GM12874 (cell line): ENCODE data around the gene DISC1.

ENCODE experiments used
- CTCF ChIP-seq: IDR thresholded peaks from 2 replicates; pipeline ENCODE4 v1.5.1; 2011; ENCODE audit warnings: low read depth, mild to moderate bottlenecking, control low read depth, low read length, moderate library complexity; ENCODE audit not compliant: insufficient read depth

The DISC1 gene

GRCh38 chr1:231626535-231626950 lies at the start of gene DISC1:
TSS of gene DISC1 (plus strand) at chr1:231626790. CDS start at chr1:231626868, 78 bp downstream.
- TF ChIP-seq CTCF = no peak

DNA sequence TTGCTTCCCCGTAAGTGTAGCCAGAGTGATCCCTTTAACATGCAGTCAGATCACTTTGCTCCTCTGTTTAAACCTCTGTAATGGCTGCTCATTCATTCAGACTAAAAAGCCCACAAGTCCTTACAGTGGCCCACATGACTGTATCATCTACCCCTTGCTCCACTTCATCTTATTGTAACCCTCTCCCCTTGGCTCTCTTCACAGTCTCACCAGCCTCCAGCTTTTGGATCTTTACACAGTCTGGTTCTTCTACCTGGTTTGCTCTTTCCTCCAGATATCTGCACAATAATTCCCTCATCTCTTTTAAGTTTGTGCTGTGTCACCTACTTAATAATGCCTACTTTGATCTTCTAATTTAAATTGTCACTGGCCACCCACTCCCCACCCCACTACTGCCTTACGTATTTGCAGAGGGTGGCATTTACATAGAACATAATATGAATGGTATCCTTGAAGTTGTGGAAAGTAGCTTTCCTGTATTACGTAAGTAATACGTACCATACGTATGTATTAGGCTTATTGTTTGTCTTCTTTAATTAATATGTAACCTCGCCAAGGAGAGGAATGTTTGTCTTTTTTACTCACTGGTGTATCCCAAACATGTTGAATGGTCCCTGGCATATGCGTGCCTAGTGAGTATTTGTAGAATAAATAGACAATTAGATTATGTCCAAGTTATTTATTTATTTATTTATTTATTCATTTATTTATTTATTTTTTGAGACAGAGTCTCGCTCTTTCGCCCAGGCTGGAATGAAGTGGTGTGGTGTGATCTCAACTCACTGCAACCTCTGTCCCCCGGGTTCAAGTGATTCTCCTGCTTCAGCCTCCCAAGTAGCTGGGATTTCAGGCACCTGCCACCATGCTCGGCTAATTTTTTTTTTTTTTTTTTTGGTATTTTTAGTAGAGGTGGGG lies 49.5 kb upstream of the DISC1 start:
- no peak for TF ChIP-seq CTCF

GRCh38 chr1:231580874-231581273 lies 45.7 kb upstream of the DISC1 start:
- no peak for TF ChIP-seq CTCF

DNA sequence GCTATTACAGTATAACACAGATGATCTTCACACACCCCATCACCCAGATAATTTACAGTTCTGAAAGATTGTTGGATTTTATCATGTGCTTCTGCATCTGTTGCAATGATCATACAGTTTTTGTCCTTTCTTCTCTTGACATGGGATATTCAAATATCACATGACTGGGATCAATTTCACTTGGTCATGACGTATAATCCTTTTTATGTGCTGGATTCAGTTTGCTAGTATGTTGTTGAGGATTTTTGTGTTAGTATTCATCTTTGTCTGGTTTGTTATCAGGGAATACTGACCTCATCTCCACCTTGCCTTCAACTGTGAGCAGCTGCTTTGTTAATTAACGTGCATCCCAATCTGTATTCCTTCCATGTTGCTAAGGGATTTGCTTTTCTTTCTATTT lies 44.7 kb upstream of the DISC1 start:
- TF ChIP-seq CTCF = no peak

- TF ChIP-seq CTCF = no peak
Observed at GRCh38 chr1:231583376-231583775, 43.2 kb upstream of the DISC1 start.

DNA sequence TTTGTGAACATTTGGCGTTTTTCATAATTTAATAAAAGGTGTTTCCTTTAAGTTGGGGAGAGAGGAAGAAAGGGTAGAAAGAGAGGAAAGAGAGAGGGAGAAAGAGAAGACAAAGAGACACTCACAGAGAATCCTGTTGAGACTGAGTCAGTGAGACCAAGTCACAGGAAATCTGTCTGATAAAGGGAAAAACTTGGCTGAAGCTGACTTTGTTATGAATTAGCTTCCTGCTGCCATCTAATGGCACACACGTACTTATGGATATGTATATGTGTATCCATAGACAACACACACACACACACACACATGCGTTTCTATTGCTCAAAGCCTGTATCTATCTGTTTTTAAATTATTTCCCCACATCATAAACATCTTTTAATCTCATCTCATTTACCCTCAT lies 42.5 kb upstream of the DISC1 start:
- TF ChIP-seq CTCF = no peak

DNA sequence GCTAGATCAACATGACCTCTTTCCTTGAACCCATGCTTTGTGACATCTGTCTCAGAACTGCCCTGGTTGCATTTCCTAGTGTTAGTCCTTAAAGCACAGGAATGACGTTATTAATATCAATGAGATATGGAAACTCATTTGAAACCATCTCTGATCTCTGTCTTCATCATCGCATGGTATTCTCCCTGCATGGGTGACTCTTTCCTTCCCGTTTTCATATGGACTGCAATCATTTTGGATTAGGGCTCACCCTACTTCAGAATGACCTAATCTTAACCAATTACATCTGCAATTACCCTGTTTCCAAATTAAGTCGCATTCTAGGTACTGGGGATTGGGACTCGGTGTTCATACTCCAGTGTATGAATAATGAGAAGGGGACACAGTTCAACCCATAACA lies 41.7 kb upstream of the DISC1 start:
- TF ChIP-seq CTCF = no peak
